MM.1S (cell line): Measurements from ENCODE around the gene TMEM182.

Experiments
- DNase-seq: peaks from one replicate; pipeline ENCODE4 v3.0.0-alpha.2; 2015
- H2AFZ ChIP-seq: fragments of 300-600 bp; sonication (generic); 2 replicates; pipeline ENCODE4 v1.6.0; 2016; ENCODE audit warnings: antibody characterized with exemption, low read length
- H3F3A ChIP-seq: fragments of 300-600 bp; sonication (generic); 2 replicates; pipeline ENCODE4 v1.6.1; 2016; ENCODE audit warnings: mild to moderate bottlenecking, antibody characterized with exemption, low read length, moderate library complexity, mixed read lengths; ENCODE audit not compliant: insufficient read depth
- H3K27ac ChIP-seq: fragments of 300-600 bp; sonication (generic); 2 replicates; pipeline ENCODE4 v1.5.1; 2016; ENCODE audit warnings: mild to moderate bottlenecking, low read length
- H3K27me3 ChIP-seq: fragments of 300-600 bp; sonication (generic); replicated peaks from 2 replicates; pipeline ENCODE4 v1.6.0; 2016; ENCODE audit warnings: low read length; ENCODE audit not compliant: insufficient read depth
- H3K36me3 ChIP-seq: fragments of 300-600 bp; sonication (generic); replicated peaks from 2 replicates; pipeline ENCODE4 v1.6.1; 2016; ENCODE audit warnings: mild to moderate bottlenecking, low read length, mixed read lengths; ENCODE audit not compliant: insufficient read depth
- H3K4me1 ChIP-seq: fragments of 300-600 bp; sonication (generic); 2 replicates; pipeline ENCODE4 v1.6.1; 2016; ENCODE audit warnings: low read length, mixed read lengths
- H3K4me2 ChIP-seq: fragments of 300-600 bp; sonication (generic); 2 replicates; pipeline ENCODE4 v1.6.0; 2016; ENCODE audit warnings: low read depth, low read length
- H3K4me3 ChIP-seq: fragments of 300-600 bp; sonication (generic); 2 replicates; pipeline ENCODE4 v1.5.1; 2016; ENCODE audit warnings: low read length, mixed read lengths
- H3K79me2 ChIP-seq: fragments of 300-600 bp; sonication (generic); 2 replicates; pipeline ENCODE4 v1.6.1; 2016; ENCODE audit warnings: mixed run types, low read length, mixed read lengths
- H3K9ac ChIP-seq: fragments of 300-600 bp; sonication (generic); 2 replicates; pipeline ENCODE4 v1.6.1; 2016; ENCODE audit warnings: low read length, mixed read lengths
- H3K9me2 ChIP-seq: fragments of 300-600 bp; sonication (generic); replicated peaks from 2 replicates; pipeline ENCODE4 v1.6.1; 2016; ENCODE audit warnings: mild to moderate bottlenecking, low read length, mixed read lengths; ENCODE audit not compliant: insufficient read depth
- H3K9me3 ChIP-seq: fragments of 300-600 bp; sonication (generic); replicated peaks from 2 replicates; pipeline ENCODE4 v1.6.1; 2016; ENCODE audit warnings: mild to moderate bottlenecking, low read length, mixed read lengths; ENCODE audit not compliant: insufficient read depth
- H4K20me1 ChIP-seq: fragments of 300-600 bp; sonication (generic); 2 replicates; pipeline ENCODE4 v1.6.1; 2016; ENCODE audit warnings: mild to moderate bottlenecking, low read length, moderate library complexity, mixed read lengths; ENCODE audit not compliant: insufficient read depth
- CTCF ChIP-seq: fragments of 300-600 bp; sonication (generic); IDR thresholded peaks from 2 replicates; pipeline ENCODE4 v1.5.1; 2016; ENCODE audit warnings: antibody characterized with exemption, low read length, mixed read lengths
- EZH2 ChIP-seq: fragments of 300-600 bp; sonication (generic); optimal IDR thresholded peaks from 2 replicates; pipeline ENCODE3; 2017; ENCODE audit warnings: low read depth, mild to moderate bottlenecking, antibody characterized with exemption, low read length, mixed read lengths
- EZH2phosphoT487 ChIP-seq: fragments of 300-600 bp; sonication (generic); IDR thresholded peaks from 2 replicates; pipeline ENCODE4 v1.6.1; 2018; ENCODE audit warnings: antibody characterized with exemption, low read length

The TMEM182 gene

GRCh38 chr2:102761763-102762162 is at the start of gene TMEM182:
TMEM182 (plus strand) TSS chr2:102762031; CDS start chr2:102762218, 187 bp downstream.
- no peak within 1 kb of the TSS for H3K9ac ChIP-seq
- no peaks in the 10 kb centered on the region for H3K36me3 ChIP-seq
- H4K20me1 ChIP-seq, result no peaks in the 10 kb centered on the region
- no peaks in the 10 kb centered on the region for H3K4me1 ChIP-seq
- no peak within 1 kb of the TSS for H3K4me3 ChIP-seq
- no peak within 1 kb of the TSS for H3K4me2 ChIP-seq
- H3K27ac ChIP-seq, result no peak within 1 kb of the TSS
- H3K27me3 ChIP-seq, result no peaks in the 10 kb centered on the region
- no peak within 1 kb of the TSS for H2AFZ ChIP-seq
- TF ChIP-seq EZH2phosphoT487, result no peak
- no peak for TF ChIP-seq CTCF
- no peak for TF ChIP-seq EZH2
- no peaks in the 10 kb centered on the region for H3F3A ChIP-seq
- H3K79me2 ChIP-seq, result no peaks in the 10 kb centered on the region
- no peaks in the 10 kb centered on the region for H3K9me3 ChIP-seq
- no peaks in the 10 kb centered on the region for H3K9me2 ChIP-seq
- no peak for DNase-seq

GRCh38 chr2:102717308-102718018 is 44.4 kb upstream of the TMEM182 start:
- Histone ChIP-seq H3K4me3 (no peak overlapping the region), H3K9ac (no peak overlapping the region), H3K9me2 (no peaks in the 10 kb centered on the region), H3F3A (no peaks in the 10 kb centered on the region), H2AFZ (no peak overlapping the region), H3K27me3 (no peaks in the 10 kb centered on the region), H3K79me2 (no peaks in the 10 kb centered on the region), H3K4me1 (peaks cover 5% of the 10 kb centered on the region; the same call in 1 of the 2 replicates), H4K20me1 (no peaks in the 10 kb centered on the region), H3K4me2 (no peak overlapping the region), H3K36me3 (0 out of 2 replicates have a peak, but pooled peaks cover 3% of the 10 kb centered on the region), H3K27ac (no peak overlapping the region), H3K9me3 (no peaks in the 10 kb centered on the region)
- TF ChIP-seq EZH2phosphoT487, result no peak
- TF ChIP-seq CTCF, result no peak
- no peak for DNase-seq

GRCh38 chr2:102718387-102719316 is 43.2 kb upstream of the TMEM182 start:
- TF ChIP-seq CTCF, result no peak
- TF ChIP-seq EZH2, result no peak
- TF ChIP-seq EZH2phosphoT487, result no peak
- DNase-seq, result no peak
- H3K4me2 ChIP-seq, result no peak overlapping the region
- no peak overlapping the region for H3K4me3 ChIP-seq
- 0 out of 2 replicates have a peak, but pooled peaks cover 3% of the 10 kb centered on the region for H3K36me3 ChIP-seq
- H3K79me2 ChIP-seq, result no peaks in the 10 kb centered on the region
- H3K27ac ChIP-seq, result no peak overlapping the region
- H3K9me2 ChIP-seq, result no peaks in the 10 kb centered on the region
- H3F3A ChIP-seq, result no peaks in the 10 kb centered on the region
- no peak overlapping the region for H3K9ac ChIP-seq
- H2AFZ ChIP-seq, result no peak overlapping the region
- H3K27me3 ChIP-seq, result no peaks in the 10 kb centered on the region
- peaks cover 14% of the 10 kb centered on the region for H3K4me1 ChIP-seq
- no peaks in the 10 kb centered on the region for H3K9me3 ChIP-seq
- no peaks in the 10 kb centered on the region for H4K20me1 ChIP-seq
